GM19438 (cell line): ENCODE data around the gene TAGLN2.

Source experiments
- ATAC-seq: cut with Tn5 transposase; IDR thresholded peaks from one replicate; pipeline ENCODE4 v1.9.1; 2021; ENCODE audit warnings: low read depth; ENCODE audit not compliant: unreplicated experiment

Gene TAGLN2

GRCh38 chr1:159937054-159937750 lies 11.9 kb upstream of the TAGLN2 start:
- ATAC-seq, result no peak

DNA sequence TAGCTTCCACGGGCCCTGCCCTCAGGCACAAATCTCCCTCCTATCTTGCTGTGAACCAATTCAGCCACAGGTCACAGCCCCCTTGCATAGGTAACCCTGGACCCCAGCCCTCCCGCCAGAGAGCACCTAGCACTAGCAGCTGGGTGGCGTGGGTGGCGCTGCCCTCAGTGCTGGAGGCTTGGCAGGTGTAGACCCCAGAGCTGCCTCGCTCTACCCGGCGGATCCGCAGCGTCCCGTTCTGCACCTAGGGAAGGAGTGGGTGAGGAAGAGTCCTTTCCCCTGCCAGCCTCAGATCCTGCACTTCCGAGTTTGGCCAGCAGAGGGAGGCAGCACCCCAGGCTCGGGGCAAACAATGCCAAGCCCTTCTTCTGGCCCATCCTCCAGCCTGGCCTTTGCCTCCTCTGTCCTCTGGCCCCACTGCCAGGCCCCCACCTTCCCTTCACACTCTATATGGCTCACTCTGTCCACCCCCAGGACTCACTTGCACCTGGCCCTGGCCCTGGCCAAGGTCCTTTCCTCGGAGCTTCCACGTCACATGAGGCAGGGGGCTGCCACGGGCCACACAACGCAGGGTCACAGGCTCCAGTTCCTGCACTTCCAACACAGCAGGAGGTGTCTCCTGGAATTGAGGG lies 11.1 kb upstream of the TAGLN2 start:
- no peak for ATAC-seq

- no peak for ATAC-seq
Measured at GRCh38 chr1:159935719-159936272, 10.5 kb upstream of the TAGLN2 start.

GRCh38 chr1:159935305-159935704 lies 10.0 kb upstream of the TAGLN2 start:
- no peak for ATAC-seq

GRCh38 chr1:159934136-159935039 lies 9.1 kb upstream of the TAGLN2 start:
- no peak for ATAC-seq

DNA sequence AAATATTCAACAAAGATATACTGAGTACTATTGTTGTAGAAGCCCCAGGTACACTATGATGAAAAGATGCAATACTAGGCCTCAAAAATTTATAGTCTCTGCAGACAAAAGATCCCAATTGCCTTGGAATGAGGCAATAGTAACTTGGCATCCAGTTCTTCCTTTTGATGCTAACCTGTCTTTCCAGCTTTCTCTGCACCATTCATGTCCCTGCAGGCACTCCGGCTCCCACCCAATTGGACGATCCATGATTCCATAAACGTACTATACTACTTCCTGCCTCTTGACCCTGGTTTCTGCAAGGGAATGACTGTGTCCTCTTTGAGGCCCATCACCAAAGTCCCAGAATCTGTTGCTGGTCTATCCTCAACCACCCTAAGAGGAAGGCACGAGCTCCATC lies 8.0 kb upstream of the TAGLN2 start:
- no peak for ATAC-seq

- ATAC-seq, result no peak
Measured at GRCh38 chr1:159932296-159933285, 7.3 kb upstream of the TAGLN2 start.

GRCh38 chr1:159931795-159932173 lies 6.5 kb upstream of the TAGLN2 start:
- ATAC-seq, result no peak

- no peak for ATAC-seq
Measured at GRCh38 chr1:159931101-159931794, 5.9 kb upstream of the TAGLN2 start.

- ATAC-seq, result no peak
Measured at GRCh38 chr1:159930634-159931033, 5.3 kb upstream of the TAGLN2 start.

DNA sequence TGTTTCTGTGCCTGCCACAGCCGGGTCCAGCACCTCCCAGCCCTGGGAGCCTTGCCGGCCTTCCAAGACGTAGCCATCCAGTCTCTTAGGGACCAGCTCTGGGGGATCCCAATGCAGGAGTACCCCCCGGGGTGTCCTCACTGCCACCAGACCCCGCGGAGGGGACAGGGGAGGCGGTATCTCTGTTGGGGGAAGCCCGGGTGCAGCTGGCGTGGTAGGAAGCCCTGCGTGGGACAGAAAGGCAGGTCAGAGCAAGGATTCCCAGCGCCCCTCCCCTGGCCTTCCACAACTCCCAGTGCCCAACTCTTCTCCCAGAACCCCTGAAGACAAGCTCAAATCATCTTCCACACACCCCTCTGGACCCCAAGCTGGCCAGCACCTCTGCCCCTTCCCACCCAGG lies 4.9 kb upstream of the TAGLN2 start:
- ATAC-seq, result no peak

DNA sequence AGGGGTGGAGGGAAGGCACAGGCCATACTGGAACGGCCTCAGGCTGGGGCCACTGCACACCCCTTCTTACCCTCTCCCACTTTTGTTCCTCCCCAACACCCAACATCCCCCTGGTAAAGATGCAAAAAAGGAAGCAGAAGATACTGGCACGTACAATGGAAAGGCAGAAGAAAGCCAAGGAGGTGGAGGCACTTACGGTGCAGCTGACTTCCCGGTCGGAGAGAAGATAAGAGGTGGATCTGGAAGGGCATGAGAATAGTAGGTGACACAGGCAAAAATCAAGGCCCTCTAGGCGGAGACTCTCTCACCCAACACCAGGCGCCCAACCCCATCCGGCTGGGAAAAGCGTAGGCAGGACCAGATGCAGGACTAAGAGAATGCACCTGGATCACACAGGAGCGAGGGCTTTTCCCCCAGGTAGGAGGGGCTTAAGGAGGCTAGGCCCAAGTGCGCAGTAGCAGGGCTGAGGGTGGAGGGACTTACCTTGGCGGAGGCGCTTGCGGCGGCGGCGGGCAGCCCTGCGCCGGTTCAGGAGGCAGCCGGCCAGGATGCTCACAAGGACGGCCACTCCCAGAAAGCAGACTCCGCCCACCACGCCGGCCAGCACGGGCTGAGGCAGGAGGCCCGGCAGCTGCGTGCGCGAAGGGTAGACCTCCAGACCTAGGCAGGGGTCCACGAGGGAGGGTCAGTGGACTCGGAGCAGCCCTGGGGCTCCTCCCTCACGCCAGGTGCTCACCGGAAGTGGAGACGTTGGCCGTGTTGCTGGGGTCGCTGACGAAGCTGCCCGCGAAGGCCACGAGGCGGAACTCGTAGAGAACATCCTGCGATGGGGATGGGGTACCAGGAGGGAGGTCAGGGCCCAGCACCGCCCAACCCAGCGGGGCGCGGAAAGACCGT lies 4.1 kb upstream of the TAGLN2 start:
- ATAC-seq, result no peak

GRCh38 chr1:159928491-159929050 lies 3.3 kb upstream of the TAGLN2 start:
- ATAC-seq, result no peak

DNA sequence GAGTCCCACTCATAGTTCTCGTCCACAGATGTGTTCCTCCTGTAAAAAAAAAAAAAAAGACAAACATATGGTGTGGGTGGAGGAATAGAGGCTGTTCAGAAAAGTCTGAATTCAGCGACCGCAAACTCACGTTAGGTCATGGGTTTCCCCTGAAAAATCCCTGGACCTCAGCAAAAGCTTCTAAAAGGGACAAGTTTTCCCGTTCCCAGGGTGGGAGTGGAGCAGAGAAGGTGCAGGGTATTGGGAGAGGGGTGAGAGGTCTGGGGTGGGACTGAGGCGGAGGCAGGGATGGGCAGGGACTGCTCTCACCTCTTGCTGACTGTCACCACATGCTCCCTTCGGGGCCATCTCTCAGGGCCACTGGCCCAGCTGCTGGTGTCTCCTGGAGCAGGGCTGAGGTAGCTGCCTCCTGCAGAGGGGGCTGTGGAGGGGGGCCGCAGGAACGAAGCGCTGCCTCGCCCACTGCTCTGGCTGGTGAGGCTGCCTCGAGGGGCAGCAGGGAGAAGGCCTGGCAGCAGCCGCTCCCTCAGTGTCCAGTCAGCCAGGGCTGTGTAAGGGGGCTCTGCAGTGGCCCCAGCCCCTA lies 2.6 kb upstream of the TAGLN2 start:
- ATAC-seq, result no peak

- no peak for ATAC-seq
Measured at GRCh38 chr1:159927211-159927848, 2.0 kb upstream of the TAGLN2 start.

DNA sequence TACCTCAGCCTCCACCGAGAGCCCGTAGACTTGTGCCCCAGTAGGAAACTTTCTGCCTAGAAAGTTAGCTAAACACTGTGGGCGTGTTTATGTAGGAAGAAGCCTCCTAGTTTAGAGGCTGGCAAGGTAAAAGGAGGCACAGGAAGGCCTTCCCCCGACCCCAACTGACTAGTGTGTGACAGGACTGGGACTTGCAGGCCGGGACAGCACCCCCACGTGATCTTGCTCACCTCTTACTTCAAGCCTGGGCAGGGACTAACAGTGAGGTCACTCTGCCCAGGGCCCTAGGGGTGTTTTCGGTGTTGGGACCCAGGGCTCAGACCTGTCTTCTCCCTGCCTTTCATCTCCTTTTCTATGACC lies 392 bp upstream of the TAGLN2 start:
- no peak for ATAC-seq

- ATAC-seq, result no peak
Measured at GRCh38 chr1:159924025-159924790, 1.1 kb downstream of the TAGLN2 start.
